NCI-H128 (cell line): ENCODE measurements around the gene DLL4.
"Not testable (repeated sequence)": the region's sequence is repeated elsewhere in the genome, so short reads cannot be mapped to it uniquely, and the experiment has no call there.

Experiments
- DNase-seq: peaks from one replicate; lab custom pipeline; 2025; ENCODE audit not compliant: unreplicated experiment; lab: John Stamatoyannopoulos, UW

DLL4 gene

GRCh38 chr15:40941528-40942336 lies 12.6 kb downstream of the DLL4 start:
- no peak for DNase-seq

GRCh38 chr15:40942337-40942854 lies 13.3 kb downstream of the DLL4 start:
- DNase-seq: no peak

- DNase-seq: no peak
These were observed 13.7 kb downstream of the DLL4 start for GRCh38 chr15:40942878-40943277.

GRCh38 chr15:40943764-40944365 lies 14.7 kb downstream of the DLL4 start:
- DNase-seq: no peak

GRCh38 chr15:40944510-40945296 lies 15.6 kb downstream of the DLL4 start:
- no peak for DNase-seq

GRCh38 chr15:40948706-40949473 lies 19.8 kb downstream of the DLL4 start:
- DNase-seq: no peak

- DNase-seq: no peak
These were observed 20.6 kb downstream of the DLL4 start for GRCh38 chr15:40949756-40950207.

- no peak for DNase-seq
These were observed 22.6 kb downstream of the DLL4 start for GRCh38 chr15:40951764-40952163.

- DNase-seq: no peak
These were observed 23.3 kb downstream of the DLL4 start for GRCh38 chr15:40952301-40952900.

- DNase-seq: peak; percentile 83
These were observed 24.0 kb downstream of the DLL4 start, which contains the start of gene CHAC1 for GRCh38 chr15:40952901-40953712. Gene CHAC1 (plus strand): TSS chr15:40953471. CDS start chr15:40953584, 113 bp downstream.

GRCh38 chr15:40953713-40954074 lies 24.6 kb downstream of the DLL4 start:
- DNase-seq: no peak

GRCh38 chr15:40954158-40954848 lies 25.2 kb downstream of the DLL4 start:
- DNase-seq: not testable (repeated sequence)

GRCh38 chr15:40955141-40955903 lies 26.2 kb downstream of the DLL4 start:
- no peak for DNase-seq

- no peak for DNase-seq
These were observed 26.9 kb downstream of the DLL4 start for GRCh38 chr15:40955930-40956540.

GRCh38 chr15:40956541-40956982 lies 27.4 kb downstream of the DLL4 start:
- no peak for DNase-seq

- DNase-seq: no peak
These were observed 28.0 kb downstream of the DLL4 start for GRCh38 chr15:40957041-40957555.

GRCh38 chr15:40957581-40958051 lies 28.5 kb downstream of the DLL4 start:
- no peak for DNase-seq
